ENCODE results near the gene P4HA2. TPM values are rescaled to one million over a fixed set of nuclear protein-coding genes. Genes with fewer than 3 reads are reported as not detected.

The P4HA2 gene
- total and polyA plus RNA-seq, 2 of the 13 experiments (the other 11 are each of a cell fraction or from before 2014, with no cell fraction given): 37.7 to 126 TPM

GRCh38 chr5:132277256-132277655, 49.6 kb upstream of the P4HA2 start:
- POLR2A ChIA-PET: interaction anchor here (2.8 kb wide), 1 partner anchor 16 kb away, joined by 28 read pairs; the partner anchor contains the start of gene SLC22A4
- H3K27me3 ChIP-seq (ENCODE audit: control insufficient read depth in 1 of 2, insufficient read depth in 2 of 2, low read length in 2 of 2): no peaks in the 10 kb centered on the region; a peak in 1 of 5 replicates
- BruUV-seq (replicated peaks): no TSS peak
- in situ Hi-C loops (cut with HindIII; ENCODE audit: extremely low pct_ligation_motif_present, low pct_unique_long_range_greater_than_20kb) (no loop called here), intact Hi-C loops (cut with micrococcal nuclease; ENCODE audit: unreplicated experiment) (no loop called here)
- ATAC-seq (no peak), DNase-seq (ENCODE audit: low spot score) (no peak), FAIRE-seq (no peak)
- peaks cover 37% of the 10 kb centered on the region for H3K4me1 ChIP-seq (ENCODE audit: insufficient read depth, low read length)
- H3K36me3 ChIP-seq (replicated peaks in 1 of 2; ENCODE audit: control insufficient read depth in 1 of 2, insufficient read depth in 2 of 2, low read length in 2 of 2): no peaks in the 10 kb centered on the region
- H3K9me3 ChIP-seq (ENCODE audit: low read length): no peaks in the 10 kb centered on the region
- H3K27ac ChIP-seq (ENCODE audit: extremely low read length, insufficient read depth, low read length): peak overlapping the region; percentile 78
- H3K4me2 ChIP-seq (ENCODE audit: low read depth, low read length): no peak overlapping the region
- H3K9ac ChIP-seq (ENCODE audit: insufficient read depth, low read depth, low read length): no peak overlapping the region
- CTCF ChIA-PET (ENCODE audit: low intra/inter-chr PET ratio, low total read pairs): no interaction called here
- H2AFZ ChIP-seq (ENCODE audit: low read length): no peak overlapping the region
- H3K4me3 ChIP-seq (replicated peaks in 1 of 3; ENCODE audit: insufficient read depth in 1 of 3, low read depth in 2 of 3, low read length in 3 of 3): no peak overlapping the region
- WGBS (ENCODE audit: low lambda C conversion rate): 73% methylated on average over 6 of the region's 6 CpGs
- TF ChIP-seq ZGPAT (CRISPR knock-in tag; IDR thresholded peaks at IDR 0.05) (no peak), TRAFD1 (CRISPR knock-in tag; IDR thresholded peaks at IDR 0.05; ENCODE audit: borderline replicate concordance) (no peak), DR1 (CRISPR knock-in tag; IDR thresholded peaks at IDR 0.05) (no peak), PHF8 (CRISPR knock-in tag; IDR thresholded peaks at IDR 0.05) (no peak), IRF1 (CRISPR knock-in tag; IDR thresholded peaks at IDR 0.05; ENCODE audit: low read depth) (no peak), REL (CRISPR knock-in tag; conservative IDR thresholded peaks at IDR 0.05) (no peak), ZNF777 (CRISPR knock-in tag; IDR thresholded peaks at IDR 0.05) (no peak), ZNF619 (CRISPR knock-in tag; IDR thresholded peaks at IDR 0.05) (no peak), FOXO1 (CRISPR knock-in tag; IDR thresholded peaks at IDR 0.05) (no peak), NFIB (CRISPR knock-in tag; IDR thresholded peaks at IDR 0.05; ENCODE audit: borderline replicate concordance) (no peak), ZSCAN31 (CRISPR knock-in tag; IDR thresholded peaks at IDR 0.05; ENCODE audit: low read depth) (no peak), ZSCAN21 (CRISPR knock-in tag; IDR thresholded peaks at IDR 0.05; ENCODE audit: borderline replicate concordance) (no peak), AKAP8 (CRISPR knock-in tag; IDR thresholded peaks at IDR 0.05) (no peak), CCAR2 (optimal IDR thresholded peaks at IDR 0.05; ENCODE audit: low read depth, low read length) (no peak), HDAC2 (CRISPR knock-in tag; IDR thresholded peaks at IDR 0.05) (no peak), TERF1 (CRISPR knock-in tag; IDR thresholded peaks at IDR 0.05) (no peak)
- H4K20me1 ChIP-seq (ENCODE audit: insufficient read depth, low read length): no peaks in the 10 kb centered on the region
- no peaks in the 10 kb centered on the region for H3K79me2 ChIP-seq (ENCODE audit: insufficient read depth, low read length)
